Endothelial cell of hepatic sinusoid (primary cell): ENCODE measurements around the gene ZBTB12.
"Not testable (repeated sequence)": the region's sequence is repeated elsewhere in the genome, so short reads cannot be mapped to it uniquely, and the experiment has no call there.

Experiments used
- in situ Hi-C: cut with HindIII; loops from 2 replicates; pipeline ENCODE4 v1.10.0; 2017; ENCODE audit warnings: low sequenced_read_pairs

ZBTB12 gene

DNA sequence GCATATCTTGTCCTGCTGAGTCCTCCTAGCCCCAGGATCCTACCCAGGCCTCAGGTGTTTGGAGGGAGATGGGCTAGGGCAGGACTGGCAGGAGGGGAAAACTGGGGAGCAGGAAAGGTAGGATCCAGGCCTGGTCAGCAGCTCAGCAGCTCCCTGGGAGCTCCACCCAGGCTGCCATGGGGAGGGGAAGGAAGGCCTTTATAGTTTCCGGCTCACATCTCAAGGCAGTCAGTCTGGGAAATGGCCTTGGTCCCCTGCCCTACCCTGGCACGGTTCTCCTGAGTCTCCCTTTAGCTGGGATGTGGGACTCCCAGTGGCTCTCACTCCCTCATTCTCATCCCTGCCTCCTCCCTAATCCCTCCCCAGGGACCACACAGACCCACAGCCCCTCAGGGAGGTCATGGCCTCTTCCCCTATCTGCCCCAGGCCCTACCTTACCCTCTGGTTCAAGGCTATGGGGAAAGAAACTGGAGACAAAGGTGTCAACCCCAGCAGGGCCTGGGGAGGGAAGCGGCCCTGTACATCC, 24.7 kb downstream of the ZBTB12 start:
- in situ Hi-C loops, result no loop called here

DNA sequence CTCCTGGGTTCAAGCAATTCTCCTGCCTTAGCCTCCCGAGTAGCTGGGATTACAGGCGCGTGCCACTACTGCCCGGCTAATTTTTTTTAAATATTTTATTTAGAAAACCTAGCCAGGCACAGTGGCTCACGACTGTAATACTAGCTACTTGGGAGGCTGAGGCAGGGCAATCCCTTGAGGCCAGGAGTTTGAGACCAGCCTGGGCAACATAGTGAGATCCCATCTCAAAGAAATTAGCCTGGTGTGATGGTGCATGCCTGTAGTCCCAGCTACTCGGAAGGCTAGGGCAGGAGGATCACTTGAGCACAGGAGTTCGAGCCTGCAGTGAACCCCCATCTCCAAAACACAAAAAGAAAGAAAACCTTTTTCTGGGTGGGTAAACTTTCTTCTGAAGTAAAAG, 25.5 kb downstream of the ZBTB12 start:
- in situ Hi-C loops, result no loop called here

DNA sequence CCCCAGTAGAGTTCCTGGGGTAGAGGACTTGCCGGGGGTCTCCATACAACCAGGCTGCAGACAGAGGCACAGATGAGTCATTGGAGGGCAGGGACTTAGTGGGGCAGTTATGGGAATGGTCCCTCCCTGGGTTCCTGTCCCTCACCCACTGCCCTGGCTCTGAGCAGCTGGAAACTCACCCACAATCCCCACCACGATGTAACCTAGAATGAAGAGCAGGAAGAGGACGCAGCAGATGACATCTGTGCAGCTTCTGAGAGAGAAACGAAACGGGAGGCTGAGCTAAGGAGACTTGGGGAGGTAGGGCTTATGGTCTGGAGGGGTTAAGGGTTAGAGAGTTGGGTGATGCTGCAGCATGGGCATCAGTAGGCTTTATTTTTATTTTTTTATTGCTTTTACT, 26.0 kb downstream of the ZBTB12 start:
- in situ Hi-C loops, result no loop called here

GRCh38 chr6:31874836-31875572, 26.9 kb downstream of the ZBTB12 start:
- in situ Hi-C loops, result no loop called here

GRCh38 chr6:31874084-31874670, 27.7 kb downstream of the ZBTB12 start:
- in situ Hi-C loops, result no loop called here

DNA sequence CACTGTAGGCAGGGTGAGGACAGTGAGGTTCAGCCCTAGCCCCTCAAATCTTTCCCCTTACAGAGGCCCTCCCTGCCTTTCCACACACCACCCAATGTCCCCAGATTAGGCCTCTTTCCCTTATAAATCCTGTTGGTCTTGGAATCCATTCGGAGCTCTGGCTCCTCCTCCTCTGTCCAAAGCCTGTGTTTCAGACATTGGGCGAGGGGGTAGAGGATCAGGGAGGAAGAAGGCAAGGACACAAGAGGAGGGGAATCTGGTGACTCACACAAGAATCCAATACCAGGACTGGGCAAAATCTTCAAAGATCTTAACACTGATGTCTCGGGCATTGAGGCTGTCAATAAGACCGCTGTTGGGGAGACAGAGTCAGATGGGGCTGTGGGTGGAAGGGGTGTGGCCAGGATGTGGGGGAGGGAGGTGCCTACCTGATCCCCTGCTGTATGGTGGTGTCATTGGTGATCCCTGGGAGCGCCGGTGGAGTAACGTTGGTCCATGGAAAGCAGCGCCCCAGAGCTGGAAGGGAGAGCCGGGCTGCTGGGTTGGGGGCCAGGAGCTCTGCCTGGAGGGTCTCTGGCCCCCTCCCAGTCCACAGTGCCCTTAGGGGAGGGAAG, 30.7 kb downstream of the ZBTB12 start:
- in situ Hi-C loops, result no loop called here

DNA sequence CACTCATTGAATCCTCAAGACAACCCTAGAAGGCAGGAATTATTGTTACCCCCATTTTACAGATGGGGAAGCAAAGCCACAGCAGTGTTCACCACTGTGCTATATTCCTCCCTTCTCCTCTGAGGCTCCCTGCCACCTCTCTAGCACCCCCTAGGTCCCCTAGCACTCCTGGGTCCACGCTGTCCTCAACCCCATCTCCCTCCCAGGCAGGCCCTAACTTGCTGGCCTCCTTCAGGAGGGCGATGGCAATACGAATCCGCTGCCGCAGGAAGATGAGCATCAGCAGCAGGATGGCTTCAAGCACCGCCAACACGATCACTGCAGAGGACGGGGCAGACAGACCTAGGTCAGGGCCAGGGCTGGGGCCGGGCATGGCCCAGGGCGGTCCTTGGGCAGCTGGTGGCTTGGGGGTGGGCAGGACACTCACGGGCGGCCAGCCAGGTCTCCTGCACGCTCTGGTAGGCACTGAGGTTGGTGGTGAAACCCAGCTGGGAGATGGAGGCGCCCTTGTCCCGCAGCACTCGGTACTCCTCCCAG, 31.4 kb downstream of the ZBTB12 start:
- in situ Hi-C loops, result no loop called here

DNA sequence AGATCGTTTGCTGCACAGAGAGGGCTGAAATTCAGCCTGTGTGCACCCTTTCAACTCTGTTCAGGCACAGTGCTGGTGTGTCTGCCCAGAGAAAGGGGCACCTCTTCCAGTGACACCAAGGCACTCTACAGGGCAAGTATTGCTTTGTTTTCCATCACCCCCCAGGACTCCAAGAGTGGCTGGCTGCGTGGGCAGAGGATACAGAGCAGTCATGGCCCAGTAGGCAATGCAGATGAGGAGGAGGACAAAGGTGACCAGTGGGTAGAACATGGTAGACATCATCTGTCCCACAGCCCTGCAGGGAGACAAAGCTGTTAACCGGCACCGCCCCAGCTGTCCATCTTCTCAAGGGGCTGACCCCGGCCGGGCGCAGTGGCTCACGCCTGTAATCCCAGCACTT, 32.5 kb downstream of the ZBTB12 start:
- in situ Hi-C loops, result no loop called here

- in situ Hi-C loops, result not testable (repeated sequence)
Measured at GRCh38 chr6:31868658-31868971, 33.3 kb downstream of the ZBTB12 start.

DNA sequence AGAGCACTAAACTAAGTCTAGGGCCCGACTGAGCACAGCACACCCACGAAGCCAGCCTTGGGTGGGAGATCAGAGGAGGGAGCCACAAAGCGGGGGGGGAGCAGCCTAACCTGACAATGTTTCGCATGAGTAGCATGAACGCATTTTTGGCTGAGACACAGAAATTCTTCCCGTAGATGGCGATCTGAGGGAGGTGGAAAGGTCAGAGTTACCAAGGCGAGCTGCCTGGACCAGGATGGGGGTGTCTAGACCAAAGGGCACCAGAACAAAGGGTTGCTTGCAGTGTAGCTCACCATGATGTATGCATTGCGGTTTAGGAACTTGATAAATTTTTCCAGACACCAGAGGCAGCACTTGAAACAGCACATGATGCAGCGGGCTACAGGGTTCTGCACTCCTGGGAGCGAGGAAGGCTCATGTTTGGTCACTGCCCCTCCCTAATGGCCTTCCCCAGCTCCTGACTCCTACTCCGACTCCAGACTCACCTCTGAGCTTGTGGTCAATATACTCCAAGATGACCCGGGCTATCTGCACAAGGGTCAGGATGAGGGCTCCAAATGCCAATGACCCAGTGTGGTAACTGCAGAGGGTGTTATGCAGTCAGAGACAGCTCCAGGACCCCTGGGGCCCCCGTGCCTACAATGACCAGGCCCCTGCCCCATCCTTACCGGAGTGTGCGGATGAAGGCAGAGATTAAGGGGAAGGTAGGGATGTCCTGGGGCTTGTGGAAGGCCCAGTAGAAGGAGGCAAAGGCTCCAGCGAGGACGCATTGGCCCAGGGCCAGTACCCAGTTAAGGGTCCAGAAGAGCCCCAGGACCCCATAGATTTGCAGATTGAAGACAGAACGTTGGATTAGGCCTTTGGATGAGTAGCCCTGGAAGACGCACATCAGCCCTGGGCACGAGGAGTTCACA, 36.4 kb downstream of the ZBTB12 start:
- in situ Hi-C loops, result no loop called here

- in situ Hi-C loops, result no loop called here
Measured at GRCh38 chr6:31864818-31865204, 37.1 kb downstream of the ZBTB12 start.

DNA sequence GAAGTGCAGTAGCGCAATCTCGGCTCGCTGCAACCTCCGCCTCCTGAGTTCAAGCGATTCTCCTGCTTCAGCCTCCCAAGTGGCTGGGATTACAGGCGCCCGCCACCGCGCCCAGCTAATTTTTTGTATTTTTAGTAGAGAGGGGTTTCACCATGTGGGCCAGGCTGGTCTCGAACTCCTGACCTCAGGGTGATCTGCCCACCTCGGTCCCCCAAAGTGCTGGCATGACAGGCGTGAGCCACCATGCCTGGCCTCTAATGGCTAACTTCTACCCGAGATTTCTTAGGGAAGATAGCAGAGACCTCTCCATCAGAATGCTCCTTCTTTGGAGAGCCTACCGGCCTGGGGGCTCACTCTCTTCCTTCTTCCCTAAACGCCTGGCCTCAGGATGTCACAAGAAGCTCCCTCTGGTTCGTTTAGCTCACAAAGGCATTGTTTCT, 37.7 kb downstream of the ZBTB12 start:
- in situ Hi-C loops, result not testable (repeated sequence)

DNA sequence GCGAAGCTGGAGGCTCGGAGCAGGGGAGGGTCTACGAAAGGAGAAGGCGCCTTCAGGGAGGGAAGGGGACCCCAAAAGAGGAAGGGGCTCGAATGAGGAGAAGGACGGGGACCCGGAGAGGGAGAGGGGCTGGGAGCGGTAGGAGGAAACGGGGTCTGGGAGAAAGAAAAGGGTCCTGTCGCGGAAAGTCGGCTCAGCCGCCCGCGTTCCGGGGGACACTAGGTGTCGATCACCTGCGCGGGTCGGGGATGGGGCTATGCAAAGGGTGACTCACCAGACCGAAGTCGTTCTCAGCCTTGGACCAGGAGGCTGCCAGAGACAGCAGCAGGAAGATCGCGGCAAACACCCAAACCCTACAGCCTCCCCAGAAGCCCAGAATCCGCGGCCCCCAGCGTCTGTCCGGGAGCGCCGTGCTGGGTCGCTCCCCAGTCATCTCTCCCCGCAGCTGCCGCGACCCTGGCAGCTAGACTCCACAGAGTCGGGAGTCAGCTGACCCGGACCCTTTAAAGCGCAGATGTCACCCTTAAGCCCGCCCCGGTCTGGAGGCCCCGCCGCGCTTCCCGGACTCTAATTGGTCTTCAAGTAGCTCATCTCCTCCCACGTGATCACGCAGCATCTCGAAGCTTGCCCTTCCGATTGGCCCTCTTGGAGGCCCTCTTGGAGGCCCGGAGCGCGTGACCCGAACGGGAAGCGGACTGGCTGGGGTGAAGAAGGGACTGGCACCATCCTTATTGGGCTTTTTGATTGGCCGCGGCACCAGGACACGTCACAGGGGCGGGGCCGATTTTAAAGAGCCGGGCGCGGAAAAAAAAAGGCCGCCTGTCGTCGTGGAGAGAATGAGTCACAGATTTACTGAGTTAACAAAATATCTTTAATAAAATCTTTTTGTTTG, 39.3 kb downstream of the ZBTB12 start, which contains the start of gene NEU1:
Gene NEU1, minus strand, starts transcription at position 478 of the 892 bp plus-strand sequence. Its CDS starts 45 bp downstream, at position 433.
- in situ Hi-C loops, result no loop called here

DNA sequence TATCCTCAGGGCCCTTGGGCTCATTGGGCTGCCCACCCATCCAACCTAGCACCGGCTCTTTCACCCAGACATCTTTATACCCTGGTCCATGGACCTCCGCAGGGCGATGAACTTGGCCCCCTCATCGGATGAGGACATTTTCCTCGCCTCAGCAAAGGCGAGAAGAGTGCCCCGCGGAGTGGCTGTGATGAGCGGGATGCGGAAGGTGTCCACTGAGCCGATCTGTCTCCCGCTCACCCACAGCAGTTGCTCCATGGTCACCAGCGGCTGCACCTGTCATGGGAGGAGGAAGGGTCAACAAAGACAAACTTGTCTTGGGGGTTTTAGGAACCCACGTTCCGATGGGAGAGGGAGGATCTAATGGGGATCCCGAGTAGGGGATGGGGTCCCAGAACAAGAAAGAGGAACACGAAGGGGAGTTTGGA, 40.0 kb downstream of the ZBTB12 start:
- in situ Hi-C loops, result no loop called here

GRCh38 chr6:31861150-31861549, 40.7 kb downstream of the ZBTB12 start:
- in situ Hi-C loops, result no loop called here

DNA sequence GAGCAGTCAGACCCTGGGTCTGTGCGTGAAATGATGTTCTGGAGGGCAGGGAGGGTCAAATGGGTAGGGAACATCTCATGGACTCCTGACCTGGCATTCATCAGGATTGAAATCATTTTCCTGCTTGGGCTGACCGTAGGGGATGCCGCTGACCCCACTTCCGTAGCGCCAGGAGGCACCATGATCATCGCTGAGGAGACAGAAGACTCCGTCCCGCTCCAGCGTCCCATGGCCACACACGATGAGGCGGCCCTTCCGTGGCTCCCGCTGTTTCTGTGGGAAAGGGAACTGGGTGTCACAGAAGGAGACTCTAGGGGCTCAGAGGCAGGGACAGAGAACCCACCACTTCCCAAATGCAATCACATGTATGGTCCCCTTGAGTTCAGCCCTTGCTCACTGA, 41.5 kb downstream of the ZBTB12 start:
- in situ Hi-C loops, result no loop called here

GRCh38 chr6:31859923-31860322, 42.0 kb downstream of the ZBTB12 start:
- in situ Hi-C loops, result no loop called here

GRCh38 chr6:31858707-31859106, 43.2 kb downstream of the ZBTB12 start:
- in situ Hi-C loops, result no loop called here

- in situ Hi-C loops, result not testable (repeated sequence)
Measured at GRCh38 chr6:31857774-31858173, 44.1 kb downstream of the ZBTB12 start.
